SK-N-SH treated with all-trans-retinoic acid at 6 μM for 48 hours (cell line): Measurements from ENCODE around the gene CORO7.

Experiments used
- ARNTL ChIP-seq: fragments of 450-650 bp; formaldehyde crosslinking; IDR thresholded peaks from 2 replicates; pipeline ENCODE4 v1.5.0; 2020; ENCODE audit warnings: low read depth, mild to moderate bottlenecking, moderate library complexity, borderline replicate concordance
- CREB5 ChIP-seq: fragments of 250-450 bp; sonication (Bioruptor Pico); IDR thresholded peaks from 2 replicates; pipeline ENCODE4 v1.5.1; 2020; ENCODE audit warnings: low read depth, mild to moderate bottlenecking, moderate library complexity
- CSDC2 ChIP-seq: fragments of 250-450 bp; sonication (Bioruptor Pico); IDR thresholded peaks from 2 replicates; pipeline ENCODE4 v1.5.0; 2020; ENCODE audit warnings: mild to moderate bottlenecking, moderate library complexity
- PATZ1 ChIP-seq: fragments of 250-450 bp; sonication (Bioruptor Pico); IDR thresholded peaks from 2 replicates; pipeline ENCODE4 v1.8.0; 2020; ENCODE audit warnings: mild to moderate bottlenecking, moderate library complexity, borderline replicate concordance
- PPARA ChIP-seq: fragments of 250-450 bp; sonication (Bioruptor Pico); IDR thresholded peaks from 2 replicates; pipeline ENCODE4 v1.5.0; 2020; ENCODE audit warnings: mild to moderate bottlenecking, borderline replicate concordance
- ZFP3 ChIP-seq: fragments of 250-450 bp; sonication (Bioruptor Pico); IDR thresholded peaks from 2 replicates; pipeline ENCODE4 v1.5.0; 2020; ENCODE audit warnings: mild to moderate bottlenecking, moderate library complexity
- ZFP30 ChIP-seq: fragments of 450-650 bp; formaldehyde crosslinking; IDR thresholded peaks from 2 replicates; pipeline ENCODE4 v1.5.0; 2022; ENCODE audit warnings: mild to moderate bottlenecking, moderate library complexity
- ZNF565 ChIP-seq: fragments of 450-650 bp; formaldehyde crosslinking; conservative IDR thresholded peaks from 2 replicates; pipeline ENCODE4 v1.5.0; 2020; ENCODE audit warnings: low read depth, mild to moderate bottlenecking, moderate library complexity

GRCh38 chr16:4370151-4370550 lies 46.2 kb downstream of the CORO7 start:
- TF ChIP-seq CREB5 (no peak), ZFP3 (no peak), PATZ1 (CRISPR knock-in tag) (no peak), ZFP30 (no peak), ZNF565 (CRISPR knock-in tag) (no peak), CSDC2 (CRISPR knock-in tag) (no peak), ARNTL (CRISPR knock-in tag) (no peak), PPARA (no peak)
